HG03432 (cell line): Measurements from ENCODE around the gene NLRP13.

Experiments
- ATAC-seq: cut with Tn5 transposase; IDR thresholded peaks from one replicate; pipeline ENCODE4 v1.9.1; 2021; ENCODE audit warnings: mild to moderate bottlenecking, moderate library complexity; ENCODE audit not compliant: unreplicated experiment

Gene NLRP13

GRCh38 chr19:55901369-55902079 is 30.6 kb downstream of the NLRP13 start:
- ATAC-seq = no peak

- no peak for ATAC-seq
These were observed 33.2 kb downstream of the NLRP13 start for GRCh38 chr19:55898911-55899310.

- ATAC-seq = no peak
These were observed 49.5 kb downstream of the NLRP13 start for GRCh38 chr19:55882626-55883025.

GRCh38 chr19:55877211-55877610 is 54.9 kb downstream of the NLRP13 start:
- no peak for ATAC-seq

GRCh38 chr19:55870736-55871135 is 61.4 kb downstream of the NLRP13 start:
- no peak for ATAC-seq

GRCh38 chr19:55867101-55867500 is 65.0 kb downstream of the NLRP13 start:
- no peak for ATAC-seq

- no peak for ATAC-seq
These were observed 65.6 kb downstream of the NLRP13 start for GRCh38 chr19:55866521-55866920.

GRCh38 chr19:55858969-55859368 is 73.2 kb downstream of the NLRP13 start:
- no peak for ATAC-seq

- no peak for ATAC-seq
These were observed 73.7 kb downstream of the NLRP13 start for GRCh38 chr19:55858401-55858800.

- no peak for ATAC-seq
These were observed 74.2 kb downstream of the NLRP13 start for GRCh38 chr19:55857974-55858373.

GRCh38 chr19:55857149-55857548 is 75.0 kb downstream of the NLRP13 start:
- no peak for ATAC-seq

GRCh38 chr19:55855160-55855559 is 77.0 kb downstream of the NLRP13 start:
- no peak for ATAC-seq
